ENCODE measurements around the gene RHEBL1.

Gene RHEBL1

DNA sequence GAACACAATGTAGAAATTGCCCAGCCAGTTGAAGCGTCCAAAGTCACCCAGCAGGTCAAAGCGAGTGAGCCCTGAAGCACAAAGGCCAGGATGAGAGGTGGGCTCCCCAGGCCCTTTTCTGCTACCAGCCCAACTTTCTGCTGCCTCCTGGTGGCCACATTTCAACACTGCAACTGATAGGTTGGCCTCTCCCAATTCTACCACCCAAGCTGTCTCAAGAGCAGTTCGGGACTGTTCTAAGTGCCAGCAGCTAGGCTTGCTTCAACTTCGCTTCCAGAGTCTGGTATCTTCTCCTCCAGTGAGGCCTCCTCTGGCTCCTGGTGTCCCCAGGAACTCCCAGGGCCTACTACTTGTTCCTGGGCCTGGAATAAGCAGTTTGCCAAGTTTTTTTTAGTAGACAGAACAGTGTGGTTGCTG lies 28.3 kb upstream of the RHEBL1 start:
- Histone ChIP-seq H3K4me3 (ENCODE audit: low read depth, low read length) (no peak overlapping the region), H3K27ac (ENCODE audit: extremely low read depth, low read depth, low read length) (no peak overlapping the region), H3K36me3 (ENCODE audit: control insufficient read depth in 2 of 2, insufficient read depth in 1 of 2, low read length in 2 of 2) (peaks cover 14 to 74% of the 10 kb centered on the region in 2 experiments; a peak in 2 of 3 replicates), H3K9me3 (ENCODE audit: control insufficient read depth, insufficient read depth, low read depth, low read length) (no peaks in the 10 kb centered on the region), H3K4me1 (ENCODE audit: control insufficient read depth, insufficient read depth, low read length) (no peaks in the 10 kb centered on the region)
- TF ChIP-seq ZNF221 (tag by site-specific recombination; IDR thresholded peaks at IDR 0.05; ENCODE audit: borderline replicate concordance) (no peak), ZNF404 (tag by site-specific recombination; IDR thresholded peaks at IDR 0.05) (no peak), ZNF658 (tag by site-specific recombination; IDR thresholded peaks at IDR 0.05) (no peak), ZSCAN23 (tag by site-specific recombination; IDR thresholded peaks at IDR 0.05) (no peak), ZFP3 (tag by site-specific recombination; IDR thresholded peaks at IDR 0.05; ENCODE audit: low read depth) (no peak), SP7 (tag by site-specific recombination; IDR thresholded peaks at IDR 0.05) (no peak), ZNF37A (tag by site-specific recombination; IDR thresholded peaks at IDR 0.05) (no peak), ZNF654 (tag by site-specific recombination; IDR thresholded peaks at IDR 0.05; ENCODE audit: low read depth) (peak; percentile 45), ZNF311 (tag by site-specific recombination; IDR thresholded peaks at IDR 0.05; ENCODE audit: borderline replicate concordance) (no peak), ZNF211 (tag by site-specific recombination; IDR thresholded peaks at IDR 0.05; ENCODE audit: low read depth) (no peak), OVOL3 (tag by site-specific recombination; IDR thresholded peaks at IDR 0.05) (no peak), GLIS1 (tag by site-specific recombination; IDR thresholded peaks at IDR 0.05) (no peak), ZNF433 (tag by site-specific recombination; IDR thresholded peaks at IDR 0.05; ENCODE audit: low read depth) (no peak), ZNF623 (tag by site-specific recombination; IDR thresholded peaks at IDR 0.05) (no peak), TRIM28 (IDR thresholded peaks at IDR 0.05; ENCODE audit: borderline replicate concordance, low read length) (peak; percentile 31; the same call in 1 of the 2 replicates), ZNF501 (tag by site-specific recombination; IDR thresholded peaks at IDR 0.05) (no peak), ZNF114 (tag by site-specific recombination; IDR thresholded peaks at IDR 0.05) (no peak)
- TF ChIP-seq, protein P1, sequence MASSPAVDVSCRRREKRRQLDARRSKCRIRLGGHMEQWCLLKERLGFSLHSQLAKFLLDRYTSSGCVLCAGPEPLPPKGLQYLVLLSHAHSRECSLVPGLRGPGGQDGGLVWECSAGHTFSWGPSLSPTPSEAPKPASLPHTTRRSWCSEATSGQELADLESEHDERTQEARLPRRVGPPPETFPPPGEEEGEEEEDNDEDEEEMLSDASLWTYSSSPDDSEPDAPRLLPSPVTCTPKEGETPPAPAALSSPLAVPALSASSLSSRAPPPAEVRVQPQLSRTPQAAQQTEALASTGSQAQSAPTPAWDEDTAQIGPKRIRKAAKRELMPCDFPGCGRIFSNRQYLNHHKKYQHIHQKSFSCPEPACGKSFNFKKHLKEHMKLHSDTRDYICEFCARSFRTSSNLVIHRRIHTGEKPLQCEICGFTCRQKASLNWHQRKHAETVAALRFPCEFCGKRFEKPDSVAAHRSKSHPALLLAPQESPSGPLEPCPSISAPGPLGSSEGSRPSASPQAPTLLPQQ (tag by site-specific recombination; IDR thresholded peaks at IDR 0.05): no peak
- TF ChIP-seq, protein P2, sequence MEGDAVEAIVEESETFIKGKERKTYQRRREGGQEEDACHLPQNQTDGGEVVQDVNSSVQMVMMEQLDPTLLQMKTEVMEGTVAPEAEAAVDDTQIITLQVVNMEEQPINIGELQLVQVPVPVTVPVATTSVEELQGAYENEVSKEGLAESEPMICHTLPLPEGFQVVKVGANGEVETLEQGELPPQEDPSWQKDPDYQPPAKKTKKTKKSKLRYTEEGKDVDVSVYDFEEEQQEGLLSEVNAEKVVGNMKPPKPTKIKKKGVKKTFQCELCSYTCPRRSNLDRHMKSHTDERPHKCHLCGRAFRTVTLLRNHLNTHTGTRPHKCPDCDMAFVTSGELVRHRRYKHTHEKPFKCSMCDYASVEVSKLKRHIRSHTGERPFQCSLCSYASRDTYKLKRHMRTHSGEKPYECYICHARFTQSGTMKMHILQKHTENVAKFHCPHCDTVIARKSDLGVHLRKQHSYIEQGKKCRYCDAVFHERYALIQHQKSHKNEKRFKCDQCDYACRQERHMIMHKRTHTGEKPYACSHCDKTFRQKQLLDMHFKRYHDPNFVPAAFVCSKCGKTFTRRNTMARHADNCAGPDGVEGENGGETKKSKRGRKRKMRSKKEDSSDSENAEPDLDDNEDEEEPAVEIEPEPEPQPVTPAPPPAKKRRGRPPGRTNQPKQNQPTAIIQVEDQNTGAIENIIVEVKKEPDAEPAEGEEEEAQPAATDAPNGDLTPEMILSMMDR (tag by site-specific recombination; IDR thresholded peaks at IDR 0.05): peak; percentile 67
- TF ChIP-seq, protein P3, sequence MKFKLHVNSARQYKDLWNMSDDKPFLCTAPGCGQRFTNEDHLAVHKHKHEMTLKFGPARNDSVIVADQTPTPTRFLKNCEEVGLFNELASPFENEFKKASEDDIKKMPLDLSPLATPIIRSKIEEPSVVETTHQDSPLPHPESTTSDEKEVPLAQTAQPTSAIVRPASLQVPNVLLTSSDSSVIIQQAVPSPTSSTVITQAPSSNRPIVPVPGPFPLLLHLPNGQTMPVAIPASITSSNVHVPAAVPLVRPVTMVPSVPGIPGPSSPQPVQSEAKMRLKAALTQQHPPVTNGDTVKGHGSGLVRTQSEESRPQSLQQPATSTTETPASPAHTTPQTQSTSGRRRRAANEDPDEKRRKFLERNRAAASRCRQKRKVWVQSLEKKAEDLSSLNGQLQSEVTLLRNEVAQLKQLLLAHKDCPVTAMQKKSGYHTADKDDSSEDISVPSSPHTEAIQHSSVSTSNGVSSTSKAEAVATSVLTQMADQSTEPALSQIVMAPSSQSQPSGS (tag by site-specific recombination; IDR thresholded peaks at IDR 0.05; ENCODE audit: low read depth): no peak
- TF ChIP-seq, protein P4, sequence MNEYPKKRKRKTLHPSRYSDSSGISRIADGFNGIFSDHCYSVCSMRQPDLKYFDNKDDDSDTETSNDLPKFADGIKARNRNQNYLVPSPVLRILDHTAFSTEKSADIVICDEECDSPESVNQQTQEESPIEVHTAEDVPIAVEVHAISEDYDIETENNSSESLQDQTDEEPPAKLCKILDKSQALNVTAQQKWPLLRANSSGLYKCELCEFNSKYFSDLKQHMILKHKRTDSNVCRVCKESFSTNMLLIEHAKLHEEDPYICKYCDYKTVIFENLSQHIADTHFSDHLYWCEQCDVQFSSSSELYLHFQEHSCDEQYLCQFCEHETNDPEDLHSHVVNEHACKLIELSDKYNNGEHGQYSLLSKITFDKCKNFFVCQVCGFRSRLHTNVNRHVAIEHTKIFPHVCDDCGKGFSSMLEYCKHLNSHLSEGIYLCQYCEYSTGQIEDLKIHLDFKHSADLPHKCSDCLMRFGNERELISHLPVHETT (tag by site-specific recombination; IDR thresholded peaks at IDR 0.05): no peak
- TF ChIP-seq, protein P5, sequence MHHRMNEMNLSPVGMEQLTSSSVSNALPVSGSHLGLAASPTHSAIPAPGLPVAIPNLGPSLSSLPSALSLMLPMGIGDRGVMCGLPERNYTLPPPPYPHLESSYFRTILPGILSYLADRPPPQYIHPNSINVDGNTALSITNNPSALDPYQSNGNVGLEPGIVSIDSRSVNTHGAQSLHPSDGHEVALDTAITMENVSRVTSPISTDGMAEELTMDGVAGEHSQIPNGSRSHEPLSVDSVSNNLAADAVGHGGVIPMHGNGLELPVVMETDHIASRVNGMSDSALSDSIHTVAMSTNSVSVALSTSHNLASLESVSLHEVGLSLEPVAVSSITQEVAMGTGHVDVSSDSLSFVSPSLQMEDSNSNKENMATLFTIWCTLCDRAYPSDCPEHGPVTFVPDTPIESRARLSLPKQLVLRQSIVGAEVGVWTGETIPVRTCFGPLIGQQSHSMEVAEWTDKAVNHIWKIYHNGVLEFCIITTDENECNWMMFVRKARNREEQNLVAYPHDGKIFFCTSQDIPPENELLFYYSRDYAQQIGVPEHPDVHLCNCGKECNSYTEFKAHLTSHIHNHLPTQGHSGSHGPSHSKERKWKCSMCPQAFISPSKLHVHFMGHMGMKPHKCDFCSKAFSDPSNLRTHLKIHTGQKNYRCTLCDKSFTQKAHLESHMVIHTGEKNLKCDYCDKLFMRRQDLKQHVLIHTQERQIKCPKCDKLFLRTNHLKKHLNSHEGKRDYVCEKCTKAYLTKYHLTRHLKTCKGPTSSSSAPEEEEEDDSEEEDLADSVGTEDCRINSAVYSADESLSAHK (tag by site-specific recombination; IDR thresholded peaks at IDR 0.05): no peak
- TF ChIP-seq, protein P6, sequence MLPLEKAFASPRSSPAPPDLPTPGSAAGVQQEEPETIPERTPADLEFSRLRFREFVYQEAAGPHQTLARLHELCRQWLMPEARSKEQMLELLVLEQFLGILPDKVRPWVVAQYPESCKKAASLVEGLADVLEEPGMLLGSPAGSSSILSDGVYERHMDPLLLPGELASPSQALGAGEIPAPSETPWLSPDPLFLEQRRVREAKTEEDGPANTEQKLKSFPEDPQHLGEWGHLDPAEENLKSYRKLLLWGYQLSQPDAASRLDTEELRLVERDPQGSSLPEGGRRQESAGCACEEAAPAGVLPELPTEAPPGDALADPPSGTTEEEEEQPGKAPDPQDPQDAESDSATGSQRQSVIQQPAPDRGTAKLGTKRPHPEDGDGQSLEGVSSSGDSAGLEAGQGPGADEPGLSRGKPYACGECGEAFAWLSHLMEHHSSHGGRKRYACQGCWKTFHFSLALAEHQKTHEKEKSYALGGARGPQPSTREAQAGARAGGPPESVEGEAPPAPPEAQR (tag by site-specific recombination; IDR thresholded peaks at IDR 0.05): no peak
- TF ChIP-seq, protein P7, sequence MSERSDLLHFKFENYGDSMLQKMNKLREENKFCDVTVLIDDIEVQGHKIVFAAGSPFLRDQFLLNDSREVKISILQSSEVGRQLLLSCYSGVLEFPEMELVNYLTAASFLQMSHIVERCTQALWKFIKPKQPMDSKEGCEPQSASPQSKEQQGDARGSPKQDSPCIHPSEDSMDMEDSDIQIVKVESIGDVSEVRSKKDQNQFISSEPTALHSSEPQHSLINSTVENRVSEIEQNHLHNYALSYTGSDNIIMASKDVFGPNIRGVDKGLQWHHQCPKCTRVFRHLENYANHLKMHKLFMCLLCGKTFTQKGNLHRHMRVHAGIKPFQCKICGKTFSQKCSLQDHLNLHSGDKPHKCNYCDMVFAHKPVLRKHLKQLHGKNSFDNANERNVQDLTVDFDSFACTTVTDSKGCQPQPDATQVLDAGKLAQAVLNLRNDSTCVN (tag by site-specific recombination; optimal IDR thresholded peaks at IDR 0.05): peak; percentile 9
- CTCF ChIA-PET: interaction anchor here (0.6 to 7.5 kb wide), 26 partner anchors 8 to 1199 kb away, joined by 3 to 118 read pairs (median 4); partner anchors contain the start of genes LMBR1L, PRPH and RHEBL1
- POLR2A ChIA-PET: interaction anchor here (0.7 to 3.1 kb wide), 4 partner anchors 10 to 190 kb away, joined by 3 to 16 read pairs (median 7); partner anchors contain the start of gene TUBA1B
